ENCODE measurements around the gene GABRR2.
A peak's percentile ranks its signal among the peaks of the same experiment; 100 is the strongest.
"Not testable (repeated sequence)": the region's sequence is repeated elsewhere in the genome, so short reads cannot be mapped to it uniquely, and the experiment has no call there.

Gene GABRR2

DNA sequence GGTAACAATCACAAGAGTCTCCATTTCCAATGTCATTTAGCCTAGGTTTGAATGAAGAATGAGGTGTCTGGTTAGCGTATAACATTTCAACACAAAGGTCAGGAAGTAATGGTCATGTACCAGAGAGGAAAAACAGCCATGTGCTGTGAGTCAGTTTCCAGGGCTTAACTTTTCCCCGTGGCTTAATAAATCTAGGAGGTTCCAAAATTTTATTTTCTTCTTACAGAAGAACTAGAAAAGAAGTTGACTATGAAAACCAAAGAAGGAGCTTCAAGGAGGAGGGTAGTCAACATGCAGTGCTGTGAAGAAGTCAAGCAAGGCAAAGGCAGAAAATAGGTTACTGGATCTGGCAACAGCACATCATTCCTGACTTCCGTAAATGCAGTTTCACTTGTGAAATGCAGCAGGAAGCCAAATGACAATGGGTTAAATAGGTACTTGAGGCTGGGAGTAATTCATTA is 8.4 kb upstream of the GABRR2 start:
- no peak for DNase-seq

- no peak for DNase-seq
Measured at GRCh38 chr6:89321131-89321970, 6.3 kb upstream of the GABRR2 start.

DNA sequence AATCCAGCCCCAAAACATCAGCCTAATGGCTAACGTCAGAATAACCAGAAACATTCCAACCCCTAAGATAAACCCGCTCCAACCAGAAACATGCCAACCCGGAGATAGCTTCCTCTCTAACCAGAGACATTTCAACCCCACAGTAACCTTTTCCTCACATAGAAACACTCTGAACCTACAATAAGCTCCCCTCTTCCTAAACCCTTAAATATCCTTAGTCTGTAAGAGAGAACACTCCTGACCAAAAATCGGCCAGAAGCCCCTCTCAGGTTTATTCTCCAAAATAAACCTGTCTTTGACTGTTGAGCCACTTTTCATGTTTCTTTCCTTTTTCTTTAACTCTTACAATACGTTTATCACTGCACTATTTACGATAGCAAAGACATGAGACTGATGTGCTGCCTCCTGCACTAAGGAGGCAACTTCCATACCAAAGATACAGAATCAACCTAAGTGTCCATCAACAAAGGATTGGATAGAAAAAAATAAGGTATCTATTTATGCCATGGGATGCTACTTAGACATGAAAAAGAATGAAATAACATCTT is 5.0 kb upstream of the GABRR2 start:
- no peak for DNase-seq

DNA sequence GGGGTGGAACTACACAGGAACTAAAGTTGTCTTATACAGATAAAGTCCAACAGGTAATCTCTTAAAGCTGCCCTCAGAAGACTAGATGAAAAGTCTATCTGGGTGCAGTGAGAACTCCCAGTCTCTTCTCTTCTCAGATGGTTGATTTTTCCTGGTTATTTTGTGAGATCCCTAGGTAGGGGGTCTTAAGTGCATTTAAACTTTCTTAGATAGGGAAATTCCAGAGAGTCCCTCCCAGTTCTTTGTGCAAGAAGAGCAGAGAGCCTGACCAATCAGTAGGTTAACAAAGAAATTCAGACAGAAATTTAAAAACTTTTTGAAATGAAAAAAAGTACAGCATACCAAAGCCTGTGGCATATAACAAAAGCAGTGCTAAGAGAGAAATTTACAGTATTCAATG is 2.0 kb upstream of the GABRR2 start:
- DNase-seq: no peak

DNA sequence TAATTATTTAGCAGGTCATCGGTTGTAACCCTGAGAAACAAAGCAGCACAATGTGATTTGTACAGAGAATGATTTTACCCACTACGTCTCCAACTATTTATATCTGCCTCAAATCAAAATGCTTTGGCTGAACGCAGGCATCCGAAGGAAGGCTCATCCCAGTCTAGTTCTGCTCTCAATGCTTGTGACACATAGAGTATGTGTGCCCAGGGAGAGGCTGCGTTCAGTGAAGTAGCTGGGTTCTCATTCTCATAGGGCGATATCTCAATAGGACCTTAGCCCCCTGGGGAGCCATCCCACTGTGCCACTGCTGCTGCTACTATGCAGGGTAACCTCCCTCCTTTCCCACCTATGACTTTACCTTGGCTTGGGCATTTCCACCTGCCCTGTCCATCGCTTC is 407 bp downstream of the GABRR2 start:
- DNase-seq: no peak

GRCh38 chr6:89313006-89313405 is 2.1 kb downstream of the GABRR2 start:
- no peak for DNase-seq

- DNase-seq: no peak
Measured at GRCh38 chr6:89311853-89312531, 3.1 kb downstream of the GABRR2 start.

GRCh38 chr6:89311530-89311852 is 3.6 kb downstream of the GABRR2 start:
- no peak for DNase-seq

DNA sequence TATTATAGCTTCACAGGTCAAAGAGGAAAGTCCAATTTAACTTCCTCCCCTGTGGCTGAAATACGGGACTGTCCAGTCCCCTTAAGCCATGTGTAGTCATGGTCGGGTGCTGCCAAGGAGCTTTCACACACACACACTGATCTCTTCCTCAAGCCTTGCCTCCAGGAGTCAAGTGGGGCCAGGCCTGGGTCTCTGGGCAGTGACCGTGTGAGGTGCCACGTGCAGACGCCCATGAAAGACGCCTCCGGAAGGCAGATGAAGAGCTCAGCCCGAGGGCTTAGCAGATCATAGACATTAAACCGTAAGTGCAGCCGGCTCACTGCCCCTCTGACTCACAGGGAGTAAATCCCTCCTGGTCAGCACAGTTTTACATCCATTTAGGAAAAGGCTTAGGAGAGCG is 4.2 kb downstream of the GABRR2 start:
- DNase-seq: no peak

GRCh38 chr6:89308525-89309395 is 6.3 kb downstream of the GABRR2 start:
- DNase-seq: no peak

- DNase-seq: not testable (repeated sequence)
Measured at GRCh38 chr6:89304517-89304916, 10.6 kb downstream of the GABRR2 start.

DNA sequence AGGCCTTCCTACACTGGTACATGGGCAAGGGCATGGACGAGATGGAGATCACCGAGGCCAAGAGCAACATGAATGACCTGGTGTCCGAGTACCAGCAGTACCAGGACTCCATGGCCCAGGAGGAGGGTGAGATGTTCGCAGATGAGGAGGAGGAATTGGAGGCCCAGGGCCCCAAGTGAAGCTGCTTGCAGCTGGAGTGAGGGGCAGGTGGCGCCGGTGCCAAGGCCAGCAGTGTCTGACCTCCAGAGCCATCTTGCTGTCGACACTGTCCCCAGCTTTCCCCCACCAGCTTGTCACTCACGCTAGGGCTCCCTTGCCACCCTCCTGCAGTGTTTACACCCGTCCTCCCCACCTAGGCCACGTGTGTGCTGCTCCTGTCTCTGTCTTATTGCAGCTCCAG is 12.2 kb downstream of the GABRR2 start:
- no peak for DNase-seq

DNA sequence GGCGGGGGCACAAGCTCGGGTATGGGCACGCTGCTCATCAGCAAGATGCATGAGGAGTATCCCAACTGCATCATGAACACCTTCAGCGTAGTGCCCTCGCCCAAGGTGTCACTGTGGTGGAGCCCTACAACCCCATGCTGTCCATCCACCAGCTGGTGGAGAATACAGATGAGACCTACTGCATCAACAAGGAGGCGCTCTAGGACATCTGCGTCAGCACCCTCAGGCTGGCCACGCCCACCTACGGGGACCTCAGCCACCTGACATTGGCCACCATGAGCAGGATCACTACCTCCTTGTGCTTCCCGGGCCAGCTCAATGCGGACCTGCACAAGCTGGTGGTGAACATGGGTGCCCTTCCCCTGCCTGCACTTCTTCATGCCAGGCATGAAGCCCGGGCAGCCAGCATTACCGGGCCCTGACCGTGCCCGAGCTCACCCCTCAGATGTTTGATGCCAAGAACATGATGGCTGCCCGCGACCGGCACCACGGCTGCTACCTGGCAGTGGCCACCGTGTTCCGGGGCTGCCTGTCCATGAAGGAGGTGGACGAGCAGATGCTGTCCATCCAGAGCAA is 12.8 kb downstream of the GABRR2 start:
- DNase-seq: no peak

- no peak for DNase-seq
Measured at GRCh38 chr6:89301586-89302194, 13.4 kb downstream of the GABRR2 start.

GRCh38 chr6:89299466-89299850 is 15.6 kb downstream of the GABRR2 start:
- no peak for DNase-seq

GRCh38 chr6:89298680-89299465 is 16.2 kb downstream of the GABRR2 start:
- peak; percentile 53 for DNase-seq

GRCh38 chr6:89297695-89298351 is 17.3 kb downstream of the GABRR2 start:
- DNase-seq: peak; percentile 65

GRCh38 chr6:89295981-89296380 is 19.1 kb downstream of the GABRR2 start:
- no peak for DNase-seq

DNA sequence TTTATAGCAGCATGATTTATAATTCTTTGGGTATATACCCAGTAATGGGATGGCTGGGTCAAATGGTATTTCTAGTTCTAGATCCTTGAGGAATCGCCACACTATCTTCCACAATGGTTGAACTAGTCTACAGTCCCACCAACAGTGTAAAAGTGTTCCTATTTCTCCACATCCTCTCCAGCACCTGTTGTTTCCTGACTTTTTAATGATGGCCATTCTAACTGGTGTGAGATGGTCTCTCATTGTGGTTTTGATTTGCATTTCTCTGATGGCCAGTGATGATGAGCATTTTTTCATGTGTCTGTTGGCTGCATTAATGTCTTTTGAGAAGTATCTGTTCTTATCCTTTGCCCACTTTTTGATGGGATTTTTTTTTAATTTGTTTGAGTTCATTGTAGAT is 20.0 kb downstream of the GABRR2 start:
- DNase-seq: not testable (repeated sequence)

- no peak for DNase-seq
Measured at GRCh38 chr6:89291256-89291819, 23.8 kb downstream of the GABRR2 start.

Measured in stimulated activated CD4-positive, alpha-beta T cell treated with anti-CD3 and anti-CD28 coated beads, Interleukin-15, amount 100 ng/mL, for 24 hours (primary cell).